ENCODE results near the gene SVEP1.

DNA sequence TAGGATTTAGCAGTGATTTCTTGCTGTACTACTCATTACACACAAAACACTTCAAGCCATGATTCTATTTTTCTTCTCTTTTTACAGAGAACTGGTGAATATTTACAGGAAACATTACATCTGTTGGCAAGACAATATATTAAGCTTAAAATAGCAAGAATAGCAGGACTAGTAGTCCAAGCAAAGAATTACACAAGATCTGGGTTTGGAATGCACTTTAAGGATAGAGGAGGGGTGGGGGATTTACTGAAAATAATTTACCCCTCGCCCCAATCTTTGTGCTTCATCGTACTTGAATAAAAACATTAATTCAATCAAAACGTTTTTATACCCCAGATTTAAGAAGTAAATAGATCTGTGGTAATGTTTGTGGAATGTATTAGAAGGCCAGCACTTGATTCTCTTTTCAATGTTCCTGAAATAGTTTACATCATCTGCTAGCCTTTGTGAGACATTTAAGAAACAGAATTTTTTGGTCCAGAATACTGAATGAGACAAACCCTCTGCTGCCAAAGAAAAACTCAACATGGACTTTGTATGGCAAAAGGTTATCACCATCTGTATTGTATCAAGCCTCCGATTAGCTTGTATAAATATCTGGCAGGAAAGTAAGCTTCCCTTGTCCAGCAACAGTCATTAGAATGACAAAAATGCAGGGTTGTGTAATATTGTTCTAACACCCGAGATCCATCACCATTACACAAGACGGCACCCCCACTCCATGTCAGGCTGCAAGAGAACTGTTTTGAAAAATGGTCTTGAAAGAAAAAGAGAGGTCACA, 23.8 kb downstream of the SVEP1 start:
- TF ChIP-seq POLR2AphosphoS5 (IDR thresholded peaks at IDR 0.05; ENCODE audit: low read depth, low read length) (no peak), REST (IDR thresholded peaks at IDR 0.05; ENCODE audit: insufficient read depth in 1 of 2, low read depth in 2 of 2, low read length in 2 of 2) (no peak), TAF1 (IDR thresholded peaks at IDR 0.05; ENCODE audit: borderline replicate concordance, insufficient read depth, low read length) (no peak), SIN3A (IDR thresholded peaks at IDR 0.05; ENCODE audit: borderline replicate concordance, insufficient read depth, low read length) (no peak), FOXP2 (optimal IDR thresholded peaks at IDR 0.05; ENCODE audit: borderline replicate concordance, extremely low read depth, extremely low read length, insufficient read depth) (no peak)
